HEK293 (cell line): ENCODE measurements around the gene LHX6.

Source experiments
- CTCF ChIA-PET: fragments of 350-600 bp; formaldehyde crosslinking; extraction: SDS; loops from one replicate; lab custom pipeline; 2021; ENCODE audit warnings: antibody characterized with exemption; lab: Yijun Ruan, JAX
- POLR2A ChIA-PET: fragments of 300-600 bp; formaldehyde crosslinking; extraction: SDS; loops from one replicate; lab custom pipeline; 2020; ENCODE audit warnings: antibody characterized with exemption, inconsistent platforms; lab: Yijun Ruan, JAX
- H3K27ac ChIP-seq: fragments of 200-500 bp; sonication (Bioruptor generic); 2 replicates; pipeline ENCODE4 v1.5.1; 2014; ENCODE audit warnings: low read depth, low read length, control low read depth, inconsistent platforms; ENCODE audit errors: extremely low read depth
- H3K36me3 ChIP-seq, 2 experiments: fragments of 200-500 bp in 1 of 2; sonication (Bioruptor generic) in 1 of 2; 1 replicate in 1 of 2; 2 replicates in 1 of 2; pipeline ENCODE4 v1.5.1; 2014 to 2017; ENCODE audit warnings: inconsistent platforms in 2 of 2, low read length in 2 of 2; ENCODE audit not compliant: control insufficient read depth in 2 of 2, insufficient read depth in 1 of 2
- H3K4me1 ChIP-seq: fragments of 200-500 bp; sonication (Bioruptor generic); 2 replicates; pipeline ENCODE4 v1.5.1; 2014; ENCODE audit warnings: mild to moderate bottlenecking, low read length, inconsistent platforms; ENCODE audit not compliant: control insufficient read depth, insufficient read depth
- H3K4me3 ChIP-seq: 2 replicates; pipeline ENCODE4 v1.5.1; 2011; ENCODE audit warnings: low read depth, mild to moderate bottlenecking, control low read depth, low read length, moderate library complexity
- H3K9me3 ChIP-seq: fragments of 200-500 bp; sonication (Bioruptor generic); 2 replicates; pipeline ENCODE4 v1.5.1; 2014; ENCODE audit warnings: low read depth, low read length, inconsistent platforms; ENCODE audit not compliant: control insufficient read depth, insufficient read depth
- ZIC2 ChIP-seq: fragments of 450-650 bp; formaldehyde crosslinking; IDR thresholded peaks from 2 replicates; pipeline ENCODE4 v1.5.1; 2016; ENCODE audit warnings: missing biosample characterization, missing genetic modification characterization
- ZNF133 ChIP-seq: fragments of 450-650 bp; formaldehyde crosslinking; IDR thresholded peaks from 2 replicates; pipeline ENCODE4 v1.5.1; 2016; ENCODE audit warnings: missing biosample characterization, missing genetic modification characterization
- ZNF239 ChIP-seq: fragments of 450-650 bp; formaldehyde crosslinking; IDR thresholded peaks from 2 replicates; pipeline ENCODE4 v1.5.1; 2016; ENCODE audit warnings: missing biosample characterization, missing genetic modification characterization
- ZNF837 ChIP-seq: fragments of 450-650 bp; formaldehyde crosslinking; IDR thresholded peaks from 2 replicates; pipeline ENCODE4 v1.5.1; 2016; ENCODE audit warnings: missing biosample characterization, missing genetic modification characterization
- TF ChIP-seq, protein P1 (sequence below): fragments of 450-650 bp; formaldehyde crosslinking; IDR thresholded peaks from 2 replicates; pipeline ENCODE4 v1.5.1; 2016; ENCODE audit warnings: missing biosample characterization, missing genetic modification characterization
- TF ChIP-seq, protein P2 (sequence below): sonication (generic); formaldehyde crosslinking; IDR thresholded peaks from 2 replicates; pipeline ENCODE4 v1.8.1; 2022; ENCODE audit warnings: mild to moderate bottlenecking, moderate library complexity, missing genetic modification reagents
- TF ChIP-seq, protein P3 (sequence below): fragments of 450-650 bp; formaldehyde crosslinking; IDR thresholded peaks from 2 replicates; pipeline ENCODE4 v1.5.1; 2016; ENCODE audit warnings: missing biosample characterization, missing genetic modification characterization
- TF ChIP-seq, protein P4 (sequence below): fragments of 450-650 bp; formaldehyde crosslinking; IDR thresholded peaks from 2 replicates; pipeline ENCODE4 v1.5.1; 2016; ENCODE audit warnings: missing biosample characterization, missing genetic modification characterization
- TF ChIP-seq, protein P5 (sequence below): fragments of 450-650 bp; IDR thresholded peaks from 2 replicates; pipeline ENCODE4 v1.5.1; 2018; ENCODE audit warnings: missing biosample characterization, missing genetic modification characterization
- TF ChIP-seq, protein P6 (sequence below): fragments of 450-650 bp; formaldehyde crosslinking; IDR thresholded peaks from 2 replicates; pipeline ENCODE4 v1.5.1; 2016; ENCODE audit warnings: missing biosample characterization, missing genetic modification characterization, low read depth
- TF ChIP-seq, protein P7 (sequence below): fragments of 450-650 bp; formaldehyde crosslinking; IDR thresholded peaks from 2 replicates; pipeline ENCODE4; 2016; ENCODE audit warnings: missing biosample characterization, missing genetic modification characterization

The LHX6 gene

DNA sequence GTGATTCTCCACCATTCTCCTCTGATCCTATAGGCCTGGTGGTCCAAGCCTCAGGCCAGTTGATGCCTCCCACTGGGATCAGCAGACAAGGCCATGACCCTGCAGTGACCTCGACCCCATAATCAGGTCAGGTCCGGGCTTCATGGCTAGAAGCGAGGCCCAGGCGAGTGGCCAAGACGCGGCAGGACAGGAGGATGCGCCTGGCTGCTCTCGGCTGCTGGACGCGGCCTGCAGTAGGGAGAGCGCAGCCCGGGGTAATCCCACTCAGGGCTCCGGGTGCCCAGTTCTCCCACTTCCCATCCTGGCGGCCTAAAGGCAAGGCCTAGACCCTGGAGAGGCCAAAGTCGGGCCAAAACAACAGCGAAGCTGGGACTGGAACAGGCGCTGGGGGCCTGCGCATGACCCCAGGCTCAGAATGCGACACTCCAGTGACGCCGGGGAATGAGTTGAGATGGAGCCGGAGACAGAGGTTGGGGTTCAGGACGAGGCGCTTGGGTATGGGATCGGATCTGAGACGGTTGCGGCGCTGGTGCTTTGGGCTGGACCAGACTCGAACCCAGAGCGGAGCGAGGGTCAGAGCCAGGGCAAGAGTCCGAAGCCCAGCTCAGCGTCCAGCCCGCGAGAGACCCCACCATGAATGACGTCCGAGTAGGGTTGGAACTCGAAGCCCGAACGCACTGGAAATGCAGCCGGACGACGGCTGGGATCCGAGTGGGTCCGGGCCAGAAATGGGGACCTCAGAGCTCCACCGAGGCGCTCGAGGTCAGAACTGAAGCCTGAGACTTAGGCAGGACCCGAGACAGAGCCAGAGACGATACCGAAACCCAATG, 3.2 kb downstream of the LHX6 start:
- no peaks in the 10 kb centered on the region for H3K9me3 ChIP-seq
- no peaks in the 10 kb centered on the region for H3K36me3 ChIP-seq
- no peak overlapping the region for H3K4me3 ChIP-seq
- CTCF ChIA-PET = no interaction called here
- no peak for TF ChIP-seq ZIC2 (tag by site-specific recombination)
- TF ChIP-seq, protein P1, sequence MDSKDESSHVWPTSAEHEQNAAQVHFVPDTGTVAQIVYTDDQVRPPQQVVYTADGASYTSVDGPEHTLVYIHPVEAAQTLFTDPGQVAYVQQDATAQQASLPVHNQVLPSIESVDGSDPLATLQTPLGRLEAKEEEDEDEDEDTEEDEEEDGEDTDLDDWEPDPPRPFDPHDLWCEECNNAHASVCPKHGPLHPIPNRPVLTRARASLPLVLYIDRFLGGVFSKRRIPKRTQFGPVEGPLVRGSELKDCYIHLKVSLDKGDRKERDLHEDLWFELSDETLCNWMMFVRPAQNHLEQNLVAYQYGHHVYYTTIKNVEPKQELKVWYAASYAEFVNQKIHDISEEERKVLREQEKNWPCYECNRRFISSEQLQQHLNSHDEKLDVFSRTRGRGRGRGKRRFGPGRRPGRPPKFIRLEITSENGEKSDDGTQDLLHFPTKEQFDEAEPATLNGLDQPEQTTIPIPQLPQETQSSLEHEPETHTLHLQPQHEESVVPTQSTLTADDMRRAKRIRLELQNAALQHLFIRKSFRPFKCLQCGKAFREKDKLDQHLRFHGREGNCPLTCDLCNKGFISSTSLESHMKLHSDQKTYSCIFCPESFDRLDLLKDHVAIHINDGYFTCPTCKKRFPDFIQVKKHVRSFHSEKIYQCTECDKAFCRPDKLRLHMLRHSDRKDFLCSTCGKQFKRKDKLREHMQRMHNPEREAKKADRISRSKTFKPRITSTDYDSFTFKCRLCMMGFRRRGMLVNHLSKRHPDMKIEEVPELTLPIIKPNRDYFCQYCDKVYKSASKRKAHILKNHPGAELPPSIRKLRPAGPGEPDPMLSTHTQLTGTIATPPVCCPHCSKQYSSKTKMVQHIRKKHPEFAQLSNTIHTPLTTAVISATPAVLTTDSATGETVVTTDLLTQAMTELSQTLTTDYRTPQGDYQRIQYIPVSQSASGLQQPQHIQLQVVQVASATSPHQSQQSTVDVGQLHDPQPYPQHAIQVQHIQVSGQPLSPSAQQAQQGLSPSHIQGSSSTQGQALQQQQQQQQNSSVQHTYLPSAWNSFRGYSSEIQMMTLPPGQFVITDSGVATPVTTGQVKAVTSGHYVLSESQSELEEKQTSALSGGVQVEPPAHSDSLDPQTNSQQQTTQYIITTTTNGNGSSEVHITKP (tag by site-specific recombination) = no peak
- TF ChIP-seq, protein P2, sequence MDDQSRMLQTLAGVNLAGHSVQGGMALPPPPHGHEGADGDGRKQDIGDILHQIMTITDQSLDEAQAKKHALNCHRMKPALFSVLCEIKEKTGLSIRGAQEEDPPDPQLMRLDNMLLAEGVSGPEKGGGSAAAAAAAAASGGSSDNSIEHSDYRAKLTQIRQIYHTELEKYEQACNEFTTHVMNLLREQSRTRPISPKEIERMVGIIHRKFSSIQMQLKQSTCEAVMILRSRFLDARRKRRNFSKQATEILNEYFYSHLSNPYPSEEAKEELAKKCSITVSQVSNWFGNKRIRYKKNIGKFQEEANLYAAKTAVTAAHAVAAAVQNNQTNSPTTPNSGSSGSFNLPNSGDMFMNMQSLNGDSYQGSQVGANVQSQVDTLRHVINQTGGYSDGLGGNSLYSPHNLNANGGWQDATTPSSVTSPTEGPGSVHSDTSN (CRISPR knock-in tag) = no peak
- TF ChIP-seq, all 188 proteins: peak for 0
- POLR2A ChIA-PET = no interaction called here
- H3K4me1 ChIP-seq = no peaks in the 10 kb centered on the region
- no peak overlapping the region for H3K27ac ChIP-seq

DNA sequence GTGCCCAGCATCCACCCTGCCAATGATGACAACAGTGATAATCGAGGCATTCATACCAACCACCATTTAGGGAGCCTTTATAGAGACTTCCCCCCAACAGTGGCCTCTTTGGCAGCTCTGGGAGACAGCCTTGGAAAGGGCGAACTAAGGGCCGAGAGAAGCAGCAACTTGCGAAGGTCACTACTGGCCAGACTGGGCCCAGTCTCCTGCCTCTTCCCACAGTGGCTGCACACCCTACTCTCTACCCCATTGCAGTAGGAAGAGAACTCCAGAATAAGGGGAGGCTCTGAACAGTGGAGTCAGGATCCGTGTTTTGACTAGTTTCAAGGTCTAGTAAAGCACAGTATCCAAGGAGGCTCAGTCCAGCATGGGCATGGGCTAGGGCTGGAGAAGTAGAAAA, 5.3 kb downstream of the LHX6 start:
- CTCF ChIA-PET = interaction anchor here (0.8 kb wide), 1 partner anchor 98 kb away, joined by 3 read pairs; no protein-coding TSS in a partner anchor
- POLR2A ChIA-PET = no interaction called here
- Histone ChIP-seq H3K4me1 (no peaks in the 10 kb centered on the region), H3K4me3 (no peak overlapping the region), H3K36me3 (no peaks in the 10 kb centered on the region), H3K27ac (no peak overlapping the region), H3K9me3 (no peaks in the 10 kb centered on the region)
- TF ChIP-seq, protein P3, sequence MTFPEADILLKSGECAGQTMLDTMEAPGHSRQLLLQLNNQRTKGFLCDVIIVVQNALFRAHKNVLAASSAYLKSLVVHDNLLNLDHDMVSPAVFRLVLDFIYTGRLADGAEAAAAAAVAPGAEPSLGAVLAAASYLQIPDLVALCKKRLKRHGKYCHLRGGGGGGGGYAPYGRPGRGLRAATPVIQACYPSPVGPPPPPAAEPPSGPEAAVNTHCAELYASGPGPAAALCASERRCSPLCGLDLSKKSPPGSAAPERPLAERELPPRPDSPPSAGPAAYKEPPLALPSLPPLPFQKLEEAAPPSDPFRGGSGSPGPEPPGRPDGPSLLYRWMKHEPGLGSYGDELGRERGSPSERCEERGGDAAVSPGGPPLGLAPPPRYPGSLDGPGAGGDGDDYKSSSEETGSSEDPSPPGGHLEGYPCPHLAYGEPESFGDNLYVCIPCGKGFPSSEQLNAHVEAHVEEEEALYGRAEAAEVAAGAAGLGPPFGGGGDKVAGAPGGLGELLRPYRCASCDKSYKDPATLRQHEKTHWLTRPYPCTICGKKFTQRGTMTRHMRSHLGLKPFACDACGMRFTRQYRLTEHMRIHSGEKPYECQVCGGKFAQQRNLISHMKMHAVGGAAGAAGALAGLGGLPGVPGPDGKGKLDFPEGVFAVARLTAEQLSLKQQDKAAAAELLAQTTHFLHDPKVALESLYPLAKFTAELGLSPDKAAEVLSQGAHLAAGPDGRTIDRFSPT (tag by site-specific recombination) = no peak
- no peak for TF ChIP-seq ZNF239 (tag by site-specific recombination)
- TF ChIP-seq ZNF133 = no peak
- TF ChIP-seq, protein P4, sequence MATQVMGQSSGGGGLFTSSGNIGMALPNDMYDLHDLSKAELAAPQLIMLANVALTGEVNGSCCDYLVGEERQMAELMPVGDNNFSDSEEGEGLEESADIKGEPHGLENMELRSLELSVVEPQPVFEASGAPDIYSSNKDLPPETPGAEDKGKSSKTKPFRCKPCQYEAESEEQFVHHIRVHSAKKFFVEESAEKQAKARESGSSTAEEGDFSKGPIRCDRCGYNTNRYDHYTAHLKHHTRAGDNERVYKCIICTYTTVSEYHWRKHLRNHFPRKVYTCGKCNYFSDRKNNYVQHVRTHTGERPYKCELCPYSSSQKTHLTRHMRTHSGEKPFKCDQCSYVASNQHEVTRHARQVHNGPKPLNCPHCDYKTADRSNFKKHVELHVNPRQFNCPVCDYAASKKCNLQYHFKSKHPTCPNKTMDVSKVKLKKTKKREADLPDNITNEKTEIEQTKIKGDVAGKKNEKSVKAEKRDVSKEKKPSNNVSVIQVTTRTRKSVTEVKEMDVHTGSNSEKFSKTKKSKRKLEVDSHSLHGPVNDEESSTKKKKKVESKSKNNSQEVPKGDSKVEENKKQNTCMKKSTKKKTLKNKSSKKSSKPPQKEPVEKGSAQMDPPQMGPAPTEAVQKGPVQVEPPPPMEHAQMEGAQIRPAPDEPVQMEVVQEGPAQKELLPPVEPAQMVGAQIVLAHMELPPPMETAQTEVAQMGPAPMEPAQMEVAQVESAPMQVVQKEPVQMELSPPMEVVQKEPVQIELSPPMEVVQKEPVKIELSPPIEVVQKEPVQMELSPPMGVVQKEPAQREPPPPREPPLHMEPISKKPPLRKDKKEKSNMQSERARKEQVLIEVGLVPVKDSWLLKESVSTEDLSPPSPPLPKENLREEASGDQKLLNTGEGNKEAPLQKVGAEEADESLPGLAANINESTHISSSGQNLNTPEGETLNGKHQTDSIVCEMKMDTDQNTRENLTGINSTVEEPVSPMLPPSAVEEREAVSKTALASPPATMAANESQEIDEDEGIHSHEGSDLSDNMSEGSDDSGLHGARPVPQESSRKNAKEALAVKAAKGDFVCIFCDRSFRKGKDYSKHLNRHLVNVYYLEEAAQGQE = no peak
- TF ChIP-seq, protein P5, sequence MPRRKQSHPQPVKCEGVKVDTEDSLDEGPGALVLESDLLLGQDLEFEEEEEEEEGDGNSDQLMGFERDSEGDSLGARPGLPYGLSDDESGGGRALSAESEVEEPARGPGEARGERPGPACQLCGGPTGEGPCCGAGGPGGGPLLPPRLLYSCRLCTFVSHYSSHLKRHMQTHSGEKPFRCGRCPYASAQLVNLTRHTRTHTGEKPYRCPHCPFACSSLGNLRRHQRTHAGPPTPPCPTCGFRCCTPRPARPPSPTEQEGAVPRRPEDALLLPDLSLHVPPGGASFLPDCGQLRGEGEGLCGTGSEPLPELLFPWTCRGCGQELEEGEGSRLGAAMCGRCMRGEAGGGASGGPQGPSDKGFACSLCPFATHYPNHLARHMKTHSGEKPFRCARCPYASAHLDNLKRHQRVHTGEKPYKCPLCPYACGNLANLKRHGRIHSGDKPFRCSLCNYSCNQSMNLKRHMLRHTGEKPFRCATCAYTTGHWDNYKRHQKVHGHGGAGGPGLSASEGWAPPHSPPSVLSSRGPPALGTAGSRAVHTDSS (tag by site-specific recombination) = no peak
- TF ChIP-seq ZNF837 (tag by site-specific recombination) = no peak
- TF ChIP-seq, protein P1 (tag by site-specific recombination) = no peak
- TF ChIP-seq, protein P6, sequence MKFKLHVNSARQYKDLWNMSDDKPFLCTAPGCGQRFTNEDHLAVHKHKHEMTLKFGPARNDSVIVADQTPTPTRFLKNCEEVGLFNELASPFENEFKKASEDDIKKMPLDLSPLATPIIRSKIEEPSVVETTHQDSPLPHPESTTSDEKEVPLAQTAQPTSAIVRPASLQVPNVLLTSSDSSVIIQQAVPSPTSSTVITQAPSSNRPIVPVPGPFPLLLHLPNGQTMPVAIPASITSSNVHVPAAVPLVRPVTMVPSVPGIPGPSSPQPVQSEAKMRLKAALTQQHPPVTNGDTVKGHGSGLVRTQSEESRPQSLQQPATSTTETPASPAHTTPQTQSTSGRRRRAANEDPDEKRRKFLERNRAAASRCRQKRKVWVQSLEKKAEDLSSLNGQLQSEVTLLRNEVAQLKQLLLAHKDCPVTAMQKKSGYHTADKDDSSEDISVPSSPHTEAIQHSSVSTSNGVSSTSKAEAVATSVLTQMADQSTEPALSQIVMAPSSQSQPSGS (tag by site-specific recombination) = no peak
- TF ChIP-seq, protein P7, sequence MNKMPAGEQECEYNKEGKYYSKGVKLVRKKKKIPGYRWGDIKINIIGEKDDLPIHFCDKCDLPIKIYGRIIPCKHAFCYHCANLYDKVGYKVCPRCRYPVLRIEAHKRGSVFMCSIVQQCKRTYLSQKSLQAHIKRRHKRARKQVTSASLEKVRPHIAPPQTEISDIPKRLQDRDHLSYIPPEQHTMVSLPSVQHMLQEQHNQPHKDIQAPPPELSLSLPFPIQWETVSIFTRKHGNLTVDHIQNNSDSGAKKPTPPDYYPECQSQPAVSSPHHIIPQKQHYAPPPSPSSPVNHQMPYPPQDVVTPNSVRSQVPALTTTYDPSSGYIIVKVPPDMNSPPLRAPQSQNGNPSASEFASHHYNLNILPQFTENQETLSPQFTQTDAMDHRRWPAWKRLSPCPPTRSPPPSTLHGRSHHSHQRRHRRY (tag by site-specific recombination) = no peak
- TF ChIP-seq, all 188 proteins: peak for 0
